Measurements from ENCODE around the gene LRFN2. TPM values are rescaled to one million over a fixed set of nuclear protein-coding genes. Genes with fewer than 3 reads are reported as not detected.

The LRFN2 gene
- total and polyA plus RNA-seq, 2 of the 8 experiments (the other 6 are each of a cell fraction or from before 2014, with no cell fraction given), result 2.3 TPM

- no peak overlapping the region for H3K14ac ChIP-seq (ENCODE audit: insufficient read length)
- FAIRE-seq, result no peak
- no peak overlapping the region for H4K5ac ChIP-seq (ENCODE audit: insufficient read length, low read depth, low read length)
- no peak overlapping the region for H3K27ac ChIP-seq (ENCODE audit: low read depth, low read length)
- H2AK5ac ChIP-seq (ENCODE audit: low read depth, low read length), result no peak overlapping the region
- H4K8ac ChIP-seq (ENCODE audit: extremely low read depth, insufficient read depth, low read length), result no peak overlapping the region
- no peak overlapping the region; a peak in 1 of 7 replicates for H3K9ac ChIP-seq (replicated peaks in 1 of 4; ENCODE audit: extremely low read depth in 1 of 4, low read depth in 3 of 4, low read length in 3 of 4)
- H3K56ac ChIP-seq (replicated peaks; ENCODE audit: insufficient read length, low read depth, low read length), result no peak overlapping the region
- no peak overlapping the region for H2BK12ac ChIP-seq (ENCODE audit: low read depth, low read length)
- H2BK120ac ChIP-seq (replicated peaks; ENCODE audit: low read depth, low read length), result no peak overlapping the region
- no peaks in the 10 kb centered on the region for H4K20me1 ChIP-seq (replicated peaks in 1 of 2; ENCODE audit: control insufficient read depth in 1 of 2, insufficient read depth in 2 of 2, low read length in 2 of 2)
- no peak overlapping the region for H2BK5ac ChIP-seq (ENCODE audit: low read depth, low read length)
- H2BK20ac ChIP-seq (ENCODE audit: low read length), result no peak overlapping the region
- H3K79me2 ChIP-seq (ENCODE audit: control insufficient read depth in 1 of 2, insufficient read depth in 2 of 2, low read length in 2 of 2), result no peaks in the 10 kb centered on the region
- no peak overlapping the region for H3K18ac ChIP-seq (ENCODE audit: extremely low read depth, low read length)
- no peak for DNase-seq (ENCODE audit: low read depth in 1 of 2, low spot score in 2 of 2)
- ChIA-PET CTCF (ENCODE audit: partially characterized antibody) (interaction anchor here (2.0 kb wide), 1 partner anchor 11 kb away, joined by 5 read pairs; no protein-coding TSS in a partner anchor), POLR2A (ENCODE audit: partially characterized antibody) (no interaction called here)
- H3K4me1 ChIP-seq (replicated peaks in 1 of 4; ENCODE audit: control insufficient read depth in 3 of 4, insufficient read depth in 4 of 4, low read length in 3 of 4), result peaks cover 0 to 2% (median 0%) of the 10 kb centered on the region in 4 experiments; a peak in 1 of 7 replicates
- no peak overlapping the region for H4K91ac ChIP-seq (replicated peaks; ENCODE audit: insufficient read length, low read length)
- no peak overlapping the region for H3K4ac ChIP-seq (replicated peaks; ENCODE audit: insufficient read length, low read depth, low read length)
- no peaks in the 10 kb centered on the region for H3K36me3 ChIP-seq (ENCODE audit: control insufficient read depth in 2 of 4, insufficient read depth in 4 of 4, low read length in 3 of 4)
- no peaks in the 10 kb centered on the region for H3K9me3 ChIP-seq (ENCODE audit: insufficient read depth in 2 of 2, low read depth in 1 of 2, low read length in 1 of 2)
- WGBS, 2 experiments (ENCODE audit: extremely low coverage in 1 of 2, insufficient coverage in 1 of 2, insufficient read length in 1 of 2, insufficient replicate concordance in 2 of 2, low coverage in 1 of 2, low lambda C conversion rate in 2 of 2, missing lambda C conversion rate in 1 of 2), result 87% methylated on average over 6 of the region's 6 CpGs; no CpG with 5 or more reads in 1 of the 2 experiments
- no peaks in the 10 kb centered on the region for H3K79me1 ChIP-seq (ENCODE audit: low read depth, low read length)
- no peak overlapping the region for H2AFZ ChIP-seq (ENCODE audit: low read length)
- H3K23me2 ChIP-seq (ENCODE audit: low read depth, low read length), result 0 out of 2 replicates have a peak, but pooled peaks cover 2% of the 10 kb centered on the region
- H3K4me3 ChIP-seq (ENCODE audit: extremely low read depth in 1 of 4, insufficient read depth in 2 of 4, low read depth in 3 of 4, low read length in 4 of 4), result no peak overlapping the region
- no peak overlapping the region for H3K4me2 ChIP-seq (ENCODE audit: insufficient read depth in 1 of 2, low read depth in 2 of 2, low read length in 2 of 2)
- H3K27me3 ChIP-seq (replicated peaks in 1 of 4; ENCODE audit: control insufficient read depth in 3 of 4, extremely low read depth in 1 of 4, insufficient read depth in 3 of 4, low read length in 3 of 4), result no peaks in the 10 kb centered on the region
- H3K23ac ChIP-seq (ENCODE audit: insufficient read length), result no peak overlapping the region
- no peak overlapping the region for H2BK15ac ChIP-seq (ENCODE audit: low read length)
- no peak for TF ChIP-seq KDM4A (IDR thresholded peaks at IDR 0.05; ENCODE audit: low read depth, low read length, severe bottlenecking)
- TF ChIP-seq TCF12 (IDR thresholded peaks at IDR 0.05; ENCODE audit: low read depth, low read length), result no peak
- TF ChIP-seq TAF7 (optimal IDR thresholded peaks at IDR 0.05; ENCODE audit: borderline replicate concordance, low read depth, low read length), result no peak
- no peak for TF ChIP-seq HDAC6 (IDR thresholded peaks at IDR 0.05; ENCODE audit: low read depth, low read length)
- no peak for TF ChIP-seq BRCA1 (IDR thresholded peaks at IDR 0.05; ENCODE audit: low read depth, low read length)
- TF ChIP-seq ASH2L (IDR thresholded peaks at IDR 0.05; ENCODE audit: low read length), result no peak
- TF ChIP-seq SP2 (IDR thresholded peaks at IDR 0.05; ENCODE audit: low read length), result no peak
- TF ChIP-seq KDM1A (IDR thresholded peaks at IDR 0.05; ENCODE audit: borderline replicate concordance, low read length), result no peak
- no peak for TF ChIP-seq EP300 (IDR thresholded peaks at IDR 0.05; ENCODE audit: borderline replicate concordance in 1 of 2, low read depth in 2 of 2, low read length in 2 of 2)
- no peak for TF ChIP-seq POLR2A (IDR thresholded peaks at IDR 0.05; ENCODE audit: control extremely low read depth in 1 of 2, low read depth in 2 of 2, low read length in 2 of 2)
- TF ChIP-seq TBP (IDR thresholded peaks at IDR 0.05; ENCODE audit: low read depth, low read length), result no peak
- TF ChIP-seq GTF2F1 (IDR thresholded peaks at IDR 0.05; ENCODE audit: borderline replicate concordance, low read depth, low read length), result no peak
- no peak for TF ChIP-seq CTBP2 (IDR thresholded peaks at IDR 0.05; ENCODE audit: borderline replicate concordance, insufficient read depth, insufficient read length, low read length)
Observed at GRCh38 chr6:40397287-40398033, 189.7 kb downstream of the LRFN2 start.

Data from H1 (cell line).